Measurements from ENCODE around the gene RFESD. TPM values are rescaled to one million over a fixed set of nuclear protein-coding genes. Genes with fewer than 3 reads are reported as not detected.

RFESD gene
- total and polyA plus RNA-seq, 2 of the 4 experiments (the other 2 are of a cell fraction): 1.5 to 2.7 TPM

DNA sequence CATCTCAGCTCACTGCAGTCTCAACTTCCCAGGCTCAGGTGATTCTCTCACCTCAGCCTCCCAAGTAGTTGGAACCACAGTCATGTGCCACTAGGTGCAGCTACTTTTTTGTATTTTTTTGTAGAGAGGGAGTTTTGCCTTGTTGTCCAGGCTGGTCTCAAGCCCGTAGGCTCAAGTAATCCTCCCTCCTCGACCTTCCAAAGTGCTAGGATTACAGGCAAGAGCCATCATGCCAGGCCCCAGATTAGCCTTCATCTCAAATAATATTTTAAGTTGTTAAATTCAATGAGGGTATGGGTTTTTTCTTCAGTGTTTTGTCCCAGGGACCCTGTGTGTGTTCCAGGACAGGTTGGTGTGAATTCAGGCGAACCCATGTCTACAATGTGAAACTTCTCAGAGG lies 12.5 kb upstream of the RFESD start:
- intact Hi-C loops (cut with micrococcal nuclease): no loop called here
- POLR2A ChIA-PET (ENCODE audit: unreplicated experiment): interaction anchor here (0.6 kb wide), 1 partner anchor 125 kb away, joined by 3 read pairs; no protein-coding TSS in a partner anchor
- H3K23ac ChIP-seq (ENCODE audit: low read depth, low read length): no peak overlapping the region
- no peak overlapping the region for H3K9ac ChIP-seq (ENCODE audit: low read depth, low read length)
- in situ Hi-C loops (cut with MboI; ENCODE audit: low sequenced_read_pairs): loop anchor here (25.0 kb wide), 1 partner anchor 678 kb away; no protein-coding TSS in a partner anchor
- H2AK9ac ChIP-seq (replicated peaks; ENCODE audit: low read depth, low read length, poor library complexity): no peak overlapping the region
- no CpG with 5 or more reads among the region's 3 CpGs for WGBS, 2 experiments (ENCODE audit: extremely low coverage in 2 of 2, insufficient read length in 1 of 2)
- no peak overlapping the region for H3K56ac ChIP-seq (ENCODE audit: extremely low read depth, insufficient read depth, low read length)
- BruUV-seq (replicated peaks): no TSS peak
- H3K4me1 ChIP-seq (ENCODE audit: control insufficient read depth, insufficient read depth, low read length): peaks cover 2% of the 10 kb centered on the region
- H4K8ac ChIP-seq (ENCODE audit: low read depth in 2 of 2, low read length in 2 of 2): no peak overlapping the region
- DNase-seq (no peak), ATAC-seq (ENCODE audit: low read depth) (no peak)
- no peak overlapping the region for H3K4me3 ChIP-seq (ENCODE audit: insufficient read depth, low read depth, low read length)
- no peak overlapping the region for H3K4me2 ChIP-seq (ENCODE audit: low read depth, low read length)
- no peak overlapping the region for H2BK15ac ChIP-seq (ENCODE audit: low read depth, low read length)
- no peaks in the 10 kb centered on the region for H3K79me1 ChIP-seq (ENCODE audit: low read depth in 1 of 2, low read length in 2 of 2)
- H2BK5ac ChIP-seq (ENCODE audit: low read depth, low read length, poor library complexity, severe bottlenecking): no peak overlapping the region
- no peak overlapping the region for H2AFZ ChIP-seq (replicated peaks; ENCODE audit: low read length, poor library complexity)
- no peaks in the 10 kb centered on the region for H3K36me3 ChIP-seq (ENCODE audit: control insufficient read depth, insufficient read depth, low read length)
- dilution Hi-C loops (cut with HindIII; ENCODE audit: low sequenced_read_pairs, unreplicated experiment): no loop called here
- no peak overlapping the region for H3K18ac ChIP-seq (ENCODE audit: low read depth, low read length)
- TF ChIP-seq NFE2L2 (IDR thresholded peaks at IDR 0.05; ENCODE audit: low read depth, low read length): no peak
- TF ChIP-seq BHLHE40 (IDR thresholded peaks at IDR 0.05; ENCODE audit: low read depth, low read length): no peak
- TF ChIP-seq, protein P1, sequence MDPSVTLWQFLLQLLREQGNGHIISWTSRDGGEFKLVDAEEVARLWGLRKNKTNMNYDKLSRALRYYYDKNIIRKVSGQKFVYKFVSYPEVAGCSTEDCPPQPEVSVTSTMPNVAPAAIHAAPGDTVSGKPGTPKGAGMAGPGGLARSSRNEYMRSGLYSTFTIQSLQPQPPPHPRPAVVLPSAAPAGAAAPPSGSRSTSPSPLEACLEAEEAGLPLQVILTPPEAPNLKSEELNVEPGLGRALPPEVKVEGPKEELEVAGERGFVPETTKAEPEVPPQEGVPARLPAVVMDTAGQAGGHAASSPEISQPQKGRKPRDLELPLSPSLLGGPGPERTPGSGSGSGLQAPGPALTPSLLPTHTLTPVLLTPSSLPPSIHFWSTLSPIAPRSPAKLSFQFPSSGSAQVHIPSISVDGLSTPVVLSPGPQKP (IDR thresholded peaks at IDR 0.05; ENCODE audit: borderline replicate concordance, low read depth, low read length): no peak
- TF ChIP-seq RFX5 (IDR thresholded peaks at IDR 0.05; ENCODE audit: low read depth, low read length): no peak
- no peak for TF ChIP-seq MAZ (IDR thresholded peaks at IDR 0.05; ENCODE audit: borderline replicate concordance, low read depth, low read length)
- no peaks in the 10 kb centered on the region for H4K20me1 ChIP-seq (ENCODE audit: insufficient read depth, low read length)
- H3K14ac ChIP-seq (replicated peaks; ENCODE audit: low read depth, low read length): no peak overlapping the region
- no peak overlapping the region for H4K91ac ChIP-seq (ENCODE audit: insufficient read depth, low read depth, low read length)
- H2BK20ac ChIP-seq (ENCODE audit: low read depth, low read length): no peak overlapping the region
- no peak overlapping the region for H3K4ac ChIP-seq (ENCODE audit: low read depth, low read length)
- peaks cover 3% of the 10 kb centered on the region; the same call in 1 of the 2 replicates for H3K9me1 ChIP-seq (ENCODE audit: insufficient read depth, low read length)
- no peak overlapping the region for H2AK5ac ChIP-seq (ENCODE audit: low read depth, low read length)
- H4K5ac ChIP-seq (ENCODE audit: low read depth, low read length): no peak overlapping the region
- H3K27me3 ChIP-seq (ENCODE audit: control insufficient read depth, insufficient read depth, low read length): no peaks in the 10 kb centered on the region; the same call in 1 of the 2 replicates
- no peak overlapping the region for H2BK120ac ChIP-seq (ENCODE audit: low read depth, low read length)
- H3K9me3 ChIP-seq (ENCODE audit: control insufficient read depth, insufficient read depth, low read length): no peaks in the 10 kb centered on the region
- no peak overlapping the region for H3K27ac ChIP-seq (ENCODE audit: insufficient read depth, low read length)
- CTCF ChIA-PET: no interaction called here

All from IMR-90 (cell line).